HG03378 (cell line): ENCODE data around the gene RPS8.
"Not testable (repeated sequence)": the region's sequence is repeated elsewhere in the genome, so short reads cannot be mapped to it uniquely, and the experiment has no call there.

Experiments used
- ATAC-seq: cut with Tn5 transposase; IDR thresholded peaks from one replicate; pipeline ENCODE4 v1.9.1; 2021; ENCODE audit warnings: mild to moderate bottlenecking, moderate library complexity; ENCODE audit not compliant: unreplicated experiment

Gene RPS8

GRCh38 chr1:44780583-44781121 lies 5.3 kb downstream of the RPS8 start:
- no peak for ATAC-seq

DNA sequence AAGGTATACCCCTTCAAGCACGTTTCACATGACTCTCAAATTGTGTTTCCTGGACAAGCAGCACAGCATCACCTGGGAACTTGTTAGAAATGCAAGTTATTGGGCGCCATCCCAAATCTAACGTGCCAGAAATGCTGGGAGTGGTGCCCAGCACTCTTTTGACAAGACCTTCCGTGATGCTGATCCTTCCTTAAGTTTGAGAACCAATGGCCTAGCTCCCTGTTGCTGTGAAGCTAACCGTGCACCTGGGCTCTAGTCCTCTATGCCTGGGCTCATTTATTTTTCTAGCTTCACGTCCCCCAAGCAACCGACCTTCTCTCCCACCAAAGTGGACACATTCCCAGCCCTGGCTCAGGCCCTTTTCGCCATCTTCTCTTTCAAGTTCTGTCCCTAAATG lies 8.4 kb downstream of the RPS8 start:
- ATAC-seq = no peak

DNA sequence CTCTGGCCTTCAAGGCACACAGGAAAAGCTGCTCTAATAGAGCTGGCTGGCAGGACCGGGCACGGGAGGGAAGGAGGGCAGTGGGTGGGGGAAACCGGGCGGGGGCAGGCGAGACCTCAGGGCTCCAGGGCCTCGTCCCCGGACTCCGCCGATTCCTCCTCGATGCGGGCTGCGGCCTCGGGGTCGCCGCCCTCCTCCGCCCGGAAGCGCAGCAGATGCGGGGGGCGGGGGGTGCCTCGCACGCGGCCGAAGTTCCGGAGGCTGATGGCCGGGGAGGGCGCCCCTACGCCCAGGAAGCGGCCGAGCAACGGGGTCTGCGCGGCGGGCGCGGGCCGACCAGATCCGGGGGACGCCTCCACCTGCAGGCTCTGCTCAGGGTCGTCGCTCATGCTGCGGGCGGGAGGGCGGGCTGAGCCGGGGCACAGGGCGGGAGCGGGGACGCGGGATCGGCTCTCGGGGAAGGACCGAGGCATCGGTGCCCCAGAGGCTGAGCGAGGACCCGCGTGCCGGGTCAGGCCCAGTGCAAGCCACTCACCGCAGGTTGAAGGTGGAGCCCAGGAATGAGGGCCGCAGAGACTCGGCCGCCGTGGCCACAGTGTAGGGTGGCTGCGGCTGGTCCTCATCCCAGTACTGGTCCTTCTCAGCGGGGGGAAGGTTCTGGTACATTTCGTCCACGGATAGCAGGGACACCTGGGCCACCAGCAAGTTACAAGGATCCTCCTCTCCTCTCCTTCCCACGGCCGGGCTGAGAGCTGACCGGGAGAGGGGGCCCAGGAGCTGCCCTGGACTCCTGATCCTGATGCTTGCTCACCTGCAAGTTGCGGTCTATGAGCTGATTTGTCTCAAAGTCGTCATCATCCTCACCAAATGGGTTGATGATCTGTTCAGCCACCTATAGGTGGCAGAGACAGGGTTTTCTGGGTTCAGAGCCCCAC lies 9.0 kb downstream of the RPS8 start:
- ATAC-seq = no peak

DNA sequence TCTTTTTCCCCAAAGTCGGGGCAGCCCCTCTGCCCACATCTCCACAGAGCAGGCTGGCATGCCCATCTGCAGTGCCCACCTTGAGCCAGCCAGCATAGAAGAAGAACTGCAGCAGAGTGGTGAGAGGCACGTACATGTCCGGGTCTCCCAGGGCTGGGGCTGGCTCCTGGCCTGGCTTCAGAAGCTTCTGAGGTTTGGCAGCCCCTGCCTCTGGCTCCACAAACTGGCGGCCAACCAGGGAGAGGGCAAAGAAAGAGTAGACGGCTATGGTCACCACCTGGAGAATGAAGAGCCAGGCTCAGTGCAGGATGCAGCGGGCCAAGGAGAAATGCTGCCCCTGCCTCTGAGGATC lies 9.7 kb downstream of the RPS8 start:
- no peak for ATAC-seq

- ATAC-seq = no peak
Measured at GRCh38 chr1:44785501-44786137, 10.3 kb downstream of the RPS8 start.

- no peak for ATAC-seq
Measured at GRCh38 chr1:44786138-44786840, 10.9 kb downstream of the RPS8 start.

DNA sequence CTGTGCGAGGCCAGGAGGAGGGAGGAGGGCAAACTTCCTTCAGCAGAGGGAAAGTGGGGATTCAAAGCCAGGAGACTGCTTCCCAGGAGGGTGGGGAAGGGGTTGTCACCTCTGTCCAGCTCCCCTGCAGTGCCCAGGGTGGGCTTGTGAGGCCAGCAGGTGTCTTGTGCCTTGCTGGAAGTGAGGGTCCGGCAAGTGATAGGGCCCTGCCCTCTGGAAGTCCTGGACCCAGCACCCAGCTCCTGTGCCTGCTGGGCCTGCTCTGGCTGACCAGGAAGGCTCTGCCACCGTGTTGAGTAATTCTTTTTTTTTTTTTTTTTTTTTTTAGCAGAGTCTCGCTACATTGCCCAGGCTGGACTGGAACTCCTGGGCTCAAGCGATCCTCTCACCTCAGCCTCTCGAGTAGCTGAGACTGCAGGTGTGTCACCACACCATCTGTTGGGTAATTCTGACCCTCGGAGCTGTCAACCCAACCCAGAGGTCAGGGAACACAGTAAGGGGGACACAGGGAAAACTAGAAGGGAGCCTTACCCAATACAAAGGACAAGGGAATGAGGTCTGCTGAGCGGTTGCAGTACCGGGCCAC lies 11.6 kb downstream of the RPS8 start:
- ATAC-seq = no peak

- ATAC-seq = no peak
Measured at GRCh38 chr1:44787506-44787905, 12.2 kb downstream of the RPS8 start.

DNA sequence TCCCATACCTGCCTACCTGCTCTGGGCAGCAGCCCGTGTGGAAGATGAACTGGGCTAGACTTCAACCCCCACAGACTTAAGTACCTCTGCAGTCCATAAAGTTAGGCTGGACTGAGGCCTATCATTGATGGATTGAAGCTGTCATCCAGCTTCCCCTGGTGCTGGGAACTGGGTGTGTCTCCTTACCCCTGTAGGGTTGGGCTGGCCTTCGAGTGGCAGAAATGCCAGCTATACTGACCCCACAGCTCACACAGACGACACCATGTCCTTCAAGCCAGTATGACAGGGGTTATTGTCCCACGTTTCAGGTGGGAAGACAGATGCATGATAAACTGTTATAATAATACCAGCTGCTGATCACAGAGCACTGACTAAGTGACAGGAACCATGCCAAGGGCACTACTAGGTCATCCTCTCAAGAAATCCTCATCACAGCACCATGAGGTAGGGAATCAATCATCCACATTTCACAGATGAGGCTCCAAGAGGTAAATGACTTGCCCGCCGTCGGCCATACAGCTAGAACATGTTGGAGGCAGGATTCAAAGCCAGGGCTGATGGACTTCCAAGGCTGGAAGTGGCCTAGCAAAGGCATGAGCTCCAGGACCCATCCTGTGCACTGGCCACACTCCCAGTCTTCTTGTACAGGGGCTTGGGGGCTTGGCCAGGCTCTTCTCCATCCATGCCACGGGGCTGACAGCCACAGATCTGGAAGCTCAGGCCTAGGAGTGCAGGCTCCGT lies 12.9 kb downstream of the RPS8 start, which contains the start of gene BEST4:
BEST4 (minus strand) TSS at position 51 of the 741 bp plus-strand sequence. CDS start 465 bp downstream, outside the sequence.
- ATAC-seq = no peak

- no peak for ATAC-seq
Measured at GRCh38 chr1:44790968-44791801, 15.8 kb downstream of the RPS8 start.

DNA sequence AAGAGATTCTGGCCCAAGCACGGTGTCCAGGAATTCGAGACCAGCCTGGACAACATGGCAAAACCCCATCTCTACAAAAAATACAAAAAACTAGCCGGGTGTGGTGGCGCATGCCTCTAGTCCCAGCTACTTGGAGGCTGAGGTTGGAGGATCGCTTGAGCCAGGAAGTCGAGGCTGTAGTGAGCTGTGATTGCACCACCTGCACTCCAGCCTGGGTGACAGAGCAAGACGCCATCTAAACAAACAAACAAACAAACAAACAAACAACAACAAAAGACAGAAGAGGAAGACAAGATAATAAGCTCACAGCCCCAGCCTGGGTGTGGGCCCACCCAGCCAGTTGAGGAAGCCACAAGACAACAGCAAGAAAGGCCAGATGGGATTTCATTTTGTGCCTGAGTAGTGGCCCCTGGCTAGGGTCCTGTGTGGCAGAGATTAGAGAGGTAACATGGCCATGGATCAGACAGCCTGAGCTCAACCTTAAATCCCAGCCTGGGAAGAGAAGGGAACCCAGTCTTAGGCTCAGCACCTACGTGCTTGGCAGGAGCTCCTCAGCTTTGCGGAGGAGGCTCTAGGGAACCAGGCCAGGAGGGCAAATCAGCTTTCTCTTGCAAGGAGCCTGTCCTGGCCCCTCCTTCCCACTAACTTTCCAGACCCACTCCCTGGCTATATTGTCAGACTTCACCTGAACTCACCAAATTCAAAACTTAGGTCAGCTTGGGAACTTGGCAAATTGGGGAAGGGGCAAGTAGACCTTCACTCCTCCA lies 17.6 kb downstream of the RPS8 start:
- ATAC-seq = no peak

DNA sequence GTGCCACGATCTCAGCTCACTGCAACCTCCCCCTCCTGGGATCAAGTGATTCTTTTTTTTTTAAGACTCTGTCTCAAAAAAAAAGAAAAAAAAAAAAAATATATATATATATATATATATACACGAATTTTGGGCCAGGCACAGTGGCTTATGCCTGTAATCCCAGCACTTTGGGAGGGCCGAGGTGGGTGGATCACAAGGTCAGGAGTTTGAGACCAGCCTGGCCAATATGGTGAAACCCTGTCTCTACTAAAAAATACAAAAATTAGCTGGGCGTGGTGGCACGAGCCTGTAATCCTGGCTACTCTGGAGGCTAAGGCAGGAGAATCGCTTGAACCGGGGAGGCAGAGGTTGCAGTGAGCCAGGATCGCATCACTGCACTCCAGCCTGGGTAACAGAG lies 22.5 kb downstream of the RPS8 start:
- ATAC-seq = not testable (repeated sequence)

- no peak for ATAC-seq
Measured at GRCh38 chr1:44798481-44799365, 23.4 kb downstream of the RPS8 start.

- ATAC-seq = peak; percentile 67
Measured at GRCh38 chr1:44799770-44800584, 24.6 kb downstream of the RPS8 start, which contains the start of gene PLK3. PLK3 (plus strand) TSS chr1:44800377; CDS start chr1:44800464, 87 bp downstream.

GRCh38 chr1:44801491-44802305 lies 26.4 kb downstream of the RPS8 start:
- no peak for ATAC-seq
